GM19397 (cell line): ENCODE results near the gene ARHGEF28.

ENCODE experiments used
- ATAC-seq: cut with Tn5 transposase; IDR thresholded peaks from one replicate; pipeline ENCODE4 v1.9.1; 2021; ENCODE audit warnings: mild to moderate bottlenecking, moderate library complexity; ENCODE audit not compliant: unreplicated experiment

The ARHGEF28 gene

GRCh38 chr5:73921741-73922140, 295.7 kb downstream of the ARHGEF28 start:
- ATAC-seq, result no peak

- ATAC-seq, result no peak
Measured at GRCh38 chr5:73922224-73922623, 296.2 kb downstream of the ARHGEF28 start.

- ATAC-seq, result no peak
Measured at GRCh38 chr5:73922875-73923557, 297.0 kb downstream of the ARHGEF28 start.

- ATAC-seq, result no peak
Measured at GRCh38 chr5:73928476-73929070, 302.6 kb downstream of the ARHGEF28 start.

GRCh38 chr5:73935719-73936118, 309.7 kb downstream of the ARHGEF28 start:
- no peak for ATAC-seq

GRCh38 chr5:73938280-73938937, 312.4 kb downstream of the ARHGEF28 start:
- ATAC-seq, result no peak

- no peak for ATAC-seq
Measured at GRCh38 chr5:73938938-73939320, 312.9 kb downstream of the ARHGEF28 start.

- ATAC-seq, result no peak
Measured at GRCh38 chr5:73939557-73939956, 313.6 kb downstream of the ARHGEF28 start.

GRCh38 chr5:73940026-73940425, 314.0 kb downstream of the ARHGEF28 start:
- ATAC-seq, result no peak

GRCh38 chr5:73940801-73941200, 314.8 kb downstream of the ARHGEF28 start:
- no peak for ATAC-seq

GRCh38 chr5:73942783-73943182, 316.8 kb downstream of the ARHGEF28 start:
- no peak for ATAC-seq

GRCh38 chr5:73943397-73943796, 317.4 kb downstream of the ARHGEF28 start:
- no peak for ATAC-seq

GRCh38 chr5:73944581-73944980, 318.6 kb downstream of the ARHGEF28 start:
- ATAC-seq, result no peak

- ATAC-seq, result no peak
Measured at GRCh38 chr5:73945505-73945904, 319.5 kb downstream of the ARHGEF28 start.

- ATAC-seq, result no peak
Measured at GRCh38 chr5:73946278-73946677, 320.3 kb downstream of the ARHGEF28 start.

GRCh38 chr5:73946919-73947602, 321.1 kb downstream of the ARHGEF28 start:
- ATAC-seq, result no peak

- no peak for ATAC-seq
Measured at GRCh38 chr5:73947906-73948640, 322.1 kb downstream of the ARHGEF28 start.

GRCh38 chr5:73948720-73949119, 322.7 kb downstream of the ARHGEF28 start:
- ATAC-seq, result no peak

GRCh38 chr5:73950441-73950873, 324.5 kb downstream of the ARHGEF28 start:
- ATAC-seq, result no peak

GRCh38 chr5:73950912-73951430, 325.0 kb downstream of the ARHGEF28 start:
- no peak for ATAC-seq

- ATAC-seq, result no peak
Measured at GRCh38 chr5:73952872-73953271, 326.9 kb downstream of the ARHGEF28 start.
